ENCODE measurements around the gene BCAS3.

Gene BCAS3

GRCh38 chr17:61189968-61190367, 512.3 kb downstream of the BCAS3 start:
- H3K4me1 ChIP-seq (ENCODE audit: control insufficient read depth, insufficient read depth, low read length) = no peaks in the 10 kb centered on the region
- no peaks in the 10 kb centered on the region for H3K27me3 ChIP-seq (ENCODE audit: control insufficient read depth, insufficient read depth, low read length)
- no peak overlapping the region for H3K4me3 ChIP-seq (ENCODE audit: low read length)
- H3K9ac ChIP-seq (ENCODE audit: low read length) = no peak overlapping the region
- H3K9me3 ChIP-seq (ENCODE audit: control insufficient read depth, low read length) = no peaks in the 10 kb centered on the region
- no peaks in the 10 kb centered on the region for H3K36me3 ChIP-seq (ENCODE audit: control insufficient read depth, insufficient read depth, low read length)

DNA sequence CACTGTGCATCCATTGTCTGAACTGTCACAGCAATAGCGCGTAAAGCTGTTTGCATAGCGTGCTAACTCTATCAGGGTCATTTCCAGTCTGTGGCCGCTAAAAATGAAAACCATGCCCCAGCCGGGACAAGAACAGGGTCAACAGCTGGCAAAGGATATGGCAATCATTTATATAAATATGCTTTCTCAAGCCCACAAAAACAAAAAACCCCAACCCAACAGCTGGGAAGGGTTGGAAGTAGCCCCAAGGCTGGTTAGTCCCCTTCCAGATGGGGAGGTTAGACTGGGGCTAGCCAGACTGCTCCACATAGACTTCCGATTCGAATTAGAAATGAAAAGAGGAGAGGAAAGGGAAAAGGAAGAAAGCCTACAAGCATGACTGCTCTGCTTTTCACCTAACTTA, 518.7 kb downstream of the BCAS3 start:
- Histone ChIP-seq H3K36me3 (ENCODE audit: control insufficient read depth, insufficient read depth, low read length) (no peaks in the 10 kb centered on the region), H3K4me1 (ENCODE audit: control insufficient read depth, insufficient read depth, low read length) (peaks cover 17% of the 10 kb centered on the region), H3K9me3 (ENCODE audit: control insufficient read depth, low read length) (no peaks in the 10 kb centered on the region), H3K9ac (ENCODE audit: low read length) (no peak overlapping the region), H3K4me3 (ENCODE audit: low read length) (no peak overlapping the region), H3K27me3 (ENCODE audit: control insufficient read depth, insufficient read depth, low read length) (no peaks in the 10 kb centered on the region)

DNA sequence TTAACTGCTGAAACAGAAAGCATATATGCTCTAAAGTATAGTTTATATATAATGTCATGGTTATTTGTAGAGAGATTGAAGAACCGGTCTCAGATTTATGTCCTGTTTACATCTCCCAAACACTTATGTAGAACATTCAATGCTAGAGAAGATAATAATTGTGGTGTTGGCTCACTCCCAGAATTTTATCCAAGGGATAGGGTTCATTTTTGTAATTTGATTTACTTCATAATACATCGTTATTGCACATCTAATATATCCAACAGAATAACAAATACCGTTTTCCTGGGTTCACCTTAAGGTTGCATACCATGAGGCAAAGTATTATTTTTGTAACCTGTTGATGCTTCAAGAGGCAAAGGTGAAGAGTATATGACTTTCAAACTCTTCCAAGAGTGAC, 519.1 kb downstream of the BCAS3 start:
- Histone ChIP-seq H3K9ac (ENCODE audit: low read length) (no peak overlapping the region), H3K4me1 (ENCODE audit: control insufficient read depth, insufficient read depth, low read length) (peaks cover 17% of the 10 kb centered on the region), H3K36me3 (ENCODE audit: control insufficient read depth, insufficient read depth, low read length) (no peaks in the 10 kb centered on the region), H3K4me3 (ENCODE audit: low read length) (no peak overlapping the region), H3K9me3 (ENCODE audit: control insufficient read depth, low read length) (no peaks in the 10 kb centered on the region), H3K27me3 (ENCODE audit: control insufficient read depth, insufficient read depth, low read length) (no peaks in the 10 kb centered on the region)

- no peaks in the 10 kb centered on the region for H3K9me3 ChIP-seq (ENCODE audit: control insufficient read depth, low read length)
- H3K4me1 ChIP-seq (ENCODE audit: control insufficient read depth, insufficient read depth, low read length) = peaks cover 17% of the 10 kb centered on the region
- no peaks in the 10 kb centered on the region for H3K27me3 ChIP-seq (ENCODE audit: control insufficient read depth, insufficient read depth, low read length)
- H3K4me3 ChIP-seq (ENCODE audit: low read length) = no peak overlapping the region
- H3K36me3 ChIP-seq (ENCODE audit: control insufficient read depth, insufficient read depth, low read length) = no peaks in the 10 kb centered on the region
- H3K9ac ChIP-seq (ENCODE audit: low read length) = no peak overlapping the region
Observed at GRCh38 chr17:61199431-61200338, 522.0 kb downstream of the BCAS3 start.

- Histone ChIP-seq H3K36me3 (ENCODE audit: control insufficient read depth, insufficient read depth, low read length) (no peaks in the 10 kb centered on the region), H3K9ac (ENCODE audit: low read length) (no peak overlapping the region), H3K9me3 (ENCODE audit: control insufficient read depth, low read length) (no peaks in the 10 kb centered on the region), H3K27me3 (ENCODE audit: control insufficient read depth, insufficient read depth, low read length) (no peaks in the 10 kb centered on the region), H3K4me1 (ENCODE audit: control insufficient read depth, insufficient read depth, low read length) (peaks cover 17% of the 10 kb centered on the region), H3K4me3 (ENCODE audit: low read length) (no peak overlapping the region)
Observed at GRCh38 chr17:61200339-61200715, 522.7 kb downstream of the BCAS3 start.

- Histone ChIP-seq H3K4me1 (ENCODE audit: control insufficient read depth, insufficient read depth, low read length) (peaks cover 17% of the 10 kb centered on the region), H3K4me3 (ENCODE audit: low read length) (no peak overlapping the region), H3K36me3 (ENCODE audit: control insufficient read depth, insufficient read depth, low read length) (no peaks in the 10 kb centered on the region), H3K27me3 (ENCODE audit: control insufficient read depth, insufficient read depth, low read length) (no peaks in the 10 kb centered on the region), H3K9me3 (ENCODE audit: control insufficient read depth, low read length) (no peaks in the 10 kb centered on the region), H3K9ac (ENCODE audit: low read length) (no peak overlapping the region)
Observed at GRCh38 chr17:61201211-61201610, 523.6 kb downstream of the BCAS3 start.

DNA sequence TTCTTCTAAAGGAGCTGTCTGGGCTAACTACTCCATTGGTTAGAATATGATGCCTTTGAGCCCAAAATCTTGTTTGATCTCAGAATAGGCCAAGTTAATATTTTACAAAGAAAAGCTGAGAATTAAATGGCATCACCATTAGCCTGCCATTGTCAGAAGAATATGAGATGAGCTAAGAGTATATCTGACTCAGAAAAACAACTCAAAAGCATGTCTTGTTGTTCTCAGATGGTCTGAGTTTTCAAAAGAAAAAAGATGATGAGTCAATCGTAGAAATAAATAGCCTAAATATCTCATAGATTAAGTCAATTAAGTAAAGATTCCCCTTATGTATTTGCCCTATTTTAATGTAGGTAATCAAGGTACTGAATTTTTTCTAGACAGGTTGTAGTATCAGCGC, 524.9 kb downstream of the BCAS3 start:
- H3K4me3 ChIP-seq (ENCODE audit: low read length) = no peak overlapping the region
- no peaks in the 10 kb centered on the region for H3K36me3 ChIP-seq (ENCODE audit: control insufficient read depth, insufficient read depth, low read length)
- H3K9ac ChIP-seq (ENCODE audit: low read length) = no peak overlapping the region
- peaks cover 17% of the 10 kb centered on the region for H3K4me1 ChIP-seq (ENCODE audit: control insufficient read depth, insufficient read depth, low read length)
- H3K27me3 ChIP-seq (ENCODE audit: control insufficient read depth, insufficient read depth, low read length) = no peaks in the 10 kb centered on the region
- H3K9me3 ChIP-seq (ENCODE audit: control insufficient read depth, low read length) = no peaks in the 10 kb centered on the region

- peaks cover 17% of the 10 kb centered on the region for H3K4me1 ChIP-seq (ENCODE audit: control insufficient read depth, insufficient read depth, low read length)
- H3K9ac ChIP-seq (ENCODE audit: low read length) = no peak overlapping the region
- no peaks in the 10 kb centered on the region for H3K9me3 ChIP-seq (ENCODE audit: control insufficient read depth, low read length)
- no peaks in the 10 kb centered on the region for H3K27me3 ChIP-seq (ENCODE audit: control insufficient read depth, insufficient read depth, low read length)
- H3K4me3 ChIP-seq (ENCODE audit: low read length) = no peak overlapping the region
- H3K36me3 ChIP-seq (ENCODE audit: control insufficient read depth, insufficient read depth, low read length) = no peaks in the 10 kb centered on the region
Observed at GRCh38 chr17:61203671-61204131, 526.0 kb downstream of the BCAS3 start.

GRCh38 chr17:61204456-61204855, 526.8 kb downstream of the BCAS3 start:
- no peaks in the 10 kb centered on the region for H3K27me3 ChIP-seq (ENCODE audit: control insufficient read depth, insufficient read depth, low read length)
- H3K4me1 ChIP-seq (ENCODE audit: control insufficient read depth, insufficient read depth, low read length) = peaks cover 13% of the 10 kb centered on the region
- H3K4me3 ChIP-seq (ENCODE audit: low read length) = no peak overlapping the region
- no peak overlapping the region for H3K9ac ChIP-seq (ENCODE audit: low read length)
- no peaks in the 10 kb centered on the region for H3K9me3 ChIP-seq (ENCODE audit: control insufficient read depth, low read length)
- H3K36me3 ChIP-seq (ENCODE audit: control insufficient read depth, insufficient read depth, low read length) = no peaks in the 10 kb centered on the region

- H3K36me3 ChIP-seq (ENCODE audit: control insufficient read depth, insufficient read depth, low read length) = no peaks in the 10 kb centered on the region
- H3K27me3 ChIP-seq (ENCODE audit: control insufficient read depth, insufficient read depth, low read length) = no peaks in the 10 kb centered on the region
Observed at GRCh38 chr17:61205401-61205800, 527.8 kb downstream of the BCAS3 start.

DNA sequence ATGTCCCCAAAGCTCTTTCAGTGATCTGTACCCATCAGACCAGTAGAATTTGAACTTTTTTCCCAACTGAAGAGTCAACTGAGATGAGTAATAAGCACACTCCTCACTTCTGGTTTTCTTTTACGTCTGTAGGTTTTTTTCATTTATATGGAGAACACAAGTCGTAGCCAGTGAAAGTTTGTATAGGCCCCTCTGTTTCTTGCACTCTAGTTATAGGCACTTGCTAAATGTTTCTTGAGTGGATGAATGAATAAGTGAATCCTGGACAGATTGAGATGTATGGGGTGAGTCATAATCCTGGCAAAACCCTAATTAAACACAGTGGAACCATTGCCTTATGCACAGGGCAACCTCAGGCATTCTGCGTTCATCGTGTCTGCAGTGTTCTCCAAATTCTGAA, 528.3 kb downstream of the BCAS3 start:
- Histone ChIP-seq H3K9ac (ENCODE audit: low read length) (no peak overlapping the region), H3K9me3 (ENCODE audit: control insufficient read depth, low read length) (no peaks in the 10 kb centered on the region), H3K27me3 (ENCODE audit: control insufficient read depth, insufficient read depth, low read length) (no peaks in the 10 kb centered on the region), H3K4me1 (ENCODE audit: control insufficient read depth, insufficient read depth, low read length) (no peaks in the 10 kb centered on the region), H3K4me3 (ENCODE audit: low read length) (no peak overlapping the region), H3K36me3 (ENCODE audit: control insufficient read depth, insufficient read depth, low read length) (no peaks in the 10 kb centered on the region)

More at GRCh38 chr17:61205401-61205800, 527.8 kb downstream of the BCAS3 start:
- H3K9ac ChIP-seq (ENCODE audit: low read length) = no peak overlapping the region
- H3K4me3 ChIP-seq (ENCODE audit: low read length) = no peak overlapping the region
- no peaks in the 10 kb centered on the region for H3K9me3 ChIP-seq (ENCODE audit: control insufficient read depth, low read length)
- peaks cover 4% of the 10 kb centered on the region for H3K4me1 ChIP-seq (ENCODE audit: control insufficient read depth, insufficient read depth, low read length)

- H3K36me3 ChIP-seq (ENCODE audit: control insufficient read depth, insufficient read depth, low read length) = no peaks in the 10 kb centered on the region
- no peak overlapping the region for H3K9ac ChIP-seq (ENCODE audit: low read length)
- no peaks in the 10 kb centered on the region for H3K9me3 ChIP-seq (ENCODE audit: control insufficient read depth, low read length)
- no peak overlapping the region for H3K4me3 ChIP-seq (ENCODE audit: low read length)
- no peaks in the 10 kb centered on the region for H3K27me3 ChIP-seq (ENCODE audit: control insufficient read depth, insufficient read depth, low read length)
- no peaks in the 10 kb centered on the region for H3K4me1 ChIP-seq (ENCODE audit: control insufficient read depth, insufficient read depth, low read length)
Observed at GRCh38 chr17:61206922-61207321, 529.3 kb downstream of the BCAS3 start.
